A673 (cell line): ENCODE measurements around the gene PRKAA2.
"Not testable (repeated sequence)": the region's sequence is repeated elsewhere in the genome, so short reads cannot be mapped to it uniquely, and the experiment has no call there.

Experiments
- EZH2 ChIP-seq: fragments of 200-600 bp; sonication (generic); IDR thresholded peaks from 2 replicates; pipeline ENCODE4 v1.6.1; 2017; ENCODE audit warnings: borderline replicate concordance, low read depth, mild to moderate bottlenecking, mixed read lengths, antibody characterized with exemption, low read length; ENCODE audit not compliant: poor library complexity, severe bottlenecking
- TF ChIP-seq, protein P1 (sequence below): fragments of 300-800, 200-600 bp; sonication (generic); conservative IDR thresholded peaks from 2 replicates; pipeline ENCODE4 v1.5.1; 2017; ENCODE audit warnings: low read depth, mild to moderate bottlenecking, antibody characterized with exemption, low read length, moderate library complexity, mixed read lengths

DNA sequence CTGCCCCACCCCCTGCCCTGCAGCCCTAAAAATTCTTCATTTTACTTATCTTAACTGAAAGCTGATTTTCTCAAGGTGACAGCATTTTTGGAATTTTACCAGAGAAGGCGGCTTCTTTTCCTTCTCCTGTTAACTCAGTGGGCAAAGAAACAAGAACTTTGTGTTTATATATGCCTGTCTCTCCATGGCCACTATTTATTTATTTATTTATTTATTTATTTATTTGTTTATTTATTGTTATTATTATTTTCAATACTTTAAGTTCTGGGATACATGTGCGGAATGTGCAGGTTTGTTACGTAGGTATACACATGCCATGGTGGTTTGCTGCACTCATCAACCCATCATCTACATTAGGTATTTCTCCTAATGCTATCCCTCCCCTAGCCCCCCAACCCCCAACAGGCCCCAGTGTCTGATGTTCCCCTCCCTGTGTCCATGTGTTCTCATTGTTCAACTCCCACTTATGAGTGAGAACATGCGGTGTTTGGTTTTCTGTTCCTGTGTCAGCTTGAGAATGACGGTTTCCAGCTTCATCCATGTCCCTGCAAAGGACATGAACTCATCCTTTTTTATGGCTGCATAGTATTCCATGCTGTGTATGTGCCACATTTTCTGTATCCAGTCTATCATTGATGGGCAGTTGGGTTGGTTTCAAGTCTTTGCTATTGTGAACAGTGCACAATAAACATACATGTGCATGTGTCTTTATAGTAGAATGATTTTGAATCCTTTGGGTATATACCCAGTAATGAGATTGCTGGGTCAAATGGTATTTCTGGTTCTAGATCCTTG, 49.5 kb upstream of the PRKAA2 start:
- TF ChIP-seq, protein P1, sequence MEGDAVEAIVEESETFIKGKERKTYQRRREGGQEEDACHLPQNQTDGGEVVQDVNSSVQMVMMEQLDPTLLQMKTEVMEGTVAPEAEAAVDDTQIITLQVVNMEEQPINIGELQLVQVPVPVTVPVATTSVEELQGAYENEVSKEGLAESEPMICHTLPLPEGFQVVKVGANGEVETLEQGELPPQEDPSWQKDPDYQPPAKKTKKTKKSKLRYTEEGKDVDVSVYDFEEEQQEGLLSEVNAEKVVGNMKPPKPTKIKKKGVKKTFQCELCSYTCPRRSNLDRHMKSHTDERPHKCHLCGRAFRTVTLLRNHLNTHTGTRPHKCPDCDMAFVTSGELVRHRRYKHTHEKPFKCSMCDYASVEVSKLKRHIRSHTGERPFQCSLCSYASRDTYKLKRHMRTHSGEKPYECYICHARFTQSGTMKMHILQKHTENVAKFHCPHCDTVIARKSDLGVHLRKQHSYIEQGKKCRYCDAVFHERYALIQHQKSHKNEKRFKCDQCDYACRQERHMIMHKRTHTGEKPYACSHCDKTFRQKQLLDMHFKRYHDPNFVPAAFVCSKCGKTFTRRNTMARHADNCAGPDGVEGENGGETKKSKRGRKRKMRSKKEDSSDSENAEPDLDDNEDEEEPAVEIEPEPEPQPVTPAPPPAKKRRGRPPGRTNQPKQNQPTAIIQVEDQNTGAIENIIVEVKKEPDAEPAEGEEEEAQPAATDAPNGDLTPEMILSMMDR, result not testable (repeated sequence)
- TF ChIP-seq EZH2, result not testable (repeated sequence)
